Prostate gland (tissue), 2 donors: Measurements from ENCODE around the gene PNKP. TPM values are rescaled to one million over a fixed set of nuclear protein-coding genes. Genes with fewer than 3 reads are reported as not detected.

ENCODE experiments used
- DNase-seq: peaks from one replicate; pipeline ENCODE4 v3.0.0-alpha.2; 2019; ENCODE audit warnings: low spot score
- H3K27ac ChIP-seq, 2 donors: fragments of 200-600 bp; sonication (generic); 2 replicates each; pipeline ENCODE4 v1.5.1; 2017 to 2019
- H3K27me3 ChIP-seq: fragments of 200-600 bp; sonication (generic); replicated peaks from 2 replicates; pipeline ENCODE4 v1.5.1; 2019; ENCODE audit not compliant: insufficient read depth
- H3K36me3 ChIP-seq, 2 donors: fragments of 200-600 bp; sonication (generic); 1 replicate in 1 of 2; 2 replicates in 1 of 2; pipeline versions ENCODE4 v1.5.1 to v1.8.1; 2017 to 2019
- H3K4me1 ChIP-seq: fragments of 200-600 bp; sonication (generic); replicated peaks from 2 replicates; pipeline ENCODE4 v1.5.1; 2019
- H3K4me3 ChIP-seq, 2 donors: fragments of 200-600 bp; sonication (generic); 2 replicates each; pipeline ENCODE4 v1.5.1; 2017 to 2019
- H3K9me3 ChIP-seq: fragments of 200-600 bp; sonication (generic); 2 replicates; pipeline ENCODE4 v1.5.1; 2017
- POLR2A ChIP-seq: fragments of 450-650 bp; IDR thresholded peaks from one replicate; pipeline ENCODE4 v1.6.1; 2016; ENCODE audit warnings: antibody characterized with exemption, mild to moderate bottlenecking
- POLR2AphosphoS5 ChIP-seq: sonication (generic); formaldehyde crosslinking; IDR thresholded peaks from one replicate; pipeline ENCODE4 v1.6.1; 2017; ENCODE audit warnings: antibody characterized with exemption
- WGBS: methylation state at CpG from one replicate; pipeline ENCODE4 v1.1.5; 2018; 5-methylcytosine and 5-hydroxymethylcytosine counted together
- intact Hi-C: fragments of 100-400 bp; cut with DNase I; formaldehyde crosslinking; loops from one replicate; pipeline ENCODE4 v1.14.2; 2022
- total RNA-seq, 2 donors: library from RNA; depleted of rRNA; stranded (reverse); fragments of >200 nt; gene quantifications; one replicate each; pipeline ENCODE4 v1.1.0, GENCODE V29; 2016
- TF ChIP-seq, protein P1 (sequence below), 4 experiments: fragments of 200-600 bp in 2 of 4; fragments of 450-650 bp in 2 of 4; sonication (generic) in 2 of 4; IDR thresholded peaks; 1 replicate in 3 of 4; 2 replicates in 1 of 4; pipeline ENCODE4 v1.5.1; 2016 to 2019; ENCODE audit warnings: antibody characterized with exemption in 4 of 4, mild to moderate bottlenecking in 2 of 4, moderate library complexity in 2 of 4

Gene PNKP
- total RNA-seq, 2 donors from 2014 or later = 64.9 to 128 TPM

DNA sequence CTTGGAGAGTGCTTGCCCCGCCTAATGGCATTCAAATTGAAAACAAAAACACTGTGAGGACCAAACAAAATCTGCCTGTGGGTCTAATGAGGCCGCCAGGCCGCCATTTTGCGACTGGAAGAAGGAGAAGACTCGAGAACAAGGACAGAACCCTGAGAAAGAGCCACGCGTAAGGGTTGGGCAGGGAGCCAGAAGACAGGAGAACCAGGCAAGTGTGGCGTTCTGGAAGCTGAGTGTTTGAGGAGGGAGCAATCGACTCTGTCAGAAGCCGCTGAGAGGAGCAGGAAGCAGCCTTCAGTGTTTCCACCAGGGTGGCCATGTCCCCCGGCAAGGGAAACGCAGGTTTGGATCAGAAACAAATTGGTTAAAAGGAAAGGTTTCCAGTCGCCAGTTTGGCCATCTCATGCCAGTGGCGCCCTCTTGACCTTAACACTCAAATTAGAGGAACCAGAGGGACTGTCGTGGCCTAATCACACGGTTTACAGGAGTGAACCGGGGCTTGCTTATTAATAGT is 26.6 kb downstream of the PNKP start:
- no peak for DNase-seq
- H3K36me3 ChIP-seq = peaks cover 0 to 11% of the 10 kb centered on the region in 2 donors
- H3K27ac ChIP-seq = no peak overlapping the region
- no peaks in the 10 kb centered on the region for H3K4me1 ChIP-seq
- WGBS = 87% methylated on average over 17 of the region's 17 CpGs
- no peaks in the 10 kb centered on the region for H3K9me3 ChIP-seq
- TF ChIP-seq POLR2AphosphoS5 = no peak
- TF ChIP-seq, protein P1, sequence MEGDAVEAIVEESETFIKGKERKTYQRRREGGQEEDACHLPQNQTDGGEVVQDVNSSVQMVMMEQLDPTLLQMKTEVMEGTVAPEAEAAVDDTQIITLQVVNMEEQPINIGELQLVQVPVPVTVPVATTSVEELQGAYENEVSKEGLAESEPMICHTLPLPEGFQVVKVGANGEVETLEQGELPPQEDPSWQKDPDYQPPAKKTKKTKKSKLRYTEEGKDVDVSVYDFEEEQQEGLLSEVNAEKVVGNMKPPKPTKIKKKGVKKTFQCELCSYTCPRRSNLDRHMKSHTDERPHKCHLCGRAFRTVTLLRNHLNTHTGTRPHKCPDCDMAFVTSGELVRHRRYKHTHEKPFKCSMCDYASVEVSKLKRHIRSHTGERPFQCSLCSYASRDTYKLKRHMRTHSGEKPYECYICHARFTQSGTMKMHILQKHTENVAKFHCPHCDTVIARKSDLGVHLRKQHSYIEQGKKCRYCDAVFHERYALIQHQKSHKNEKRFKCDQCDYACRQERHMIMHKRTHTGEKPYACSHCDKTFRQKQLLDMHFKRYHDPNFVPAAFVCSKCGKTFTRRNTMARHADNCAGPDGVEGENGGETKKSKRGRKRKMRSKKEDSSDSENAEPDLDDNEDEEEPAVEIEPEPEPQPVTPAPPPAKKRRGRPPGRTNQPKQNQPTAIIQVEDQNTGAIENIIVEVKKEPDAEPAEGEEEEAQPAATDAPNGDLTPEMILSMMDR (IDR thresholded peaks at IDR 0.05) = no peak
- no peak for TF ChIP-seq POLR2A
- intact Hi-C loops = no loop called here
- no peaks in the 10 kb centered on the region for H3K27me3 ChIP-seq
- H3K4me3 ChIP-seq = no peak overlapping the region

GRCh38 chr19:49840321-49840720 is 27.1 kb downstream of the PNKP start:
- TF ChIP-seq POLR2A (no peak), POLR2AphosphoS5 (no peak)
- TF ChIP-seq, protein P1 (IDR thresholded peaks at IDR 0.05) = no peak
- no peaks in the 10 kb centered on the region for H3K9me3 ChIP-seq
- 83% methylated on average over 11 of the region's 11 CpGs for WGBS

DNA sequence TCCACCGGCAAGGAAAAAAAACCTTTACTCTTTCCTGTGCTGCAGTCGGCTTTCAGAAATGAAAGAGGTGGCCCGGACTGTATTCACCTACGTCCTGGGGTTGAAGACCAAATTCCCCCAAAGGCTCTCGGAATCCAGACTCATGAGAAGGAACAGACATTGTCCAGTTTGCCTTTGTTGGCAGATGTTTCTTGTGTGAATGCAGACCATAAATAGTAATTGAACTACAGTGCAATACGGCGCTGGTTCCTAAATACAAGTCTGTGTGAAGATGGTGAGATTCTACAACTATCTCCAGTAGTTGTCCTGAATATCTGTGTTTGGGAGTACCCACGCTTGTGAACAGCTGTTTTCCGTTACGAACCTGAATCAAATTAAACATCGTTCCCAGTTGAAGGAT is 27.7 kb downstream of the PNKP start:
- no peak for TF ChIP-seq POLR2AphosphoS5
- TF ChIP-seq, protein P1 (IDR thresholded peaks at IDR 0.05) = no peak
- no peak for TF ChIP-seq POLR2A
- 92% methylated on average over 11 of the region's 11 CpGs for WGBS

More at GRCh38 chr19:49840321-49840720, 27.1 kb downstream of the PNKP start:
- intact Hi-C loops = no loop called here
- no peak overlapping the region for H3K4me3 ChIP-seq
- peaks cover 2 to 15% of the 10 kb centered on the region in 2 donors for H3K36me3 ChIP-seq
- no peak for DNase-seq
- no peak overlapping the region for H3K27ac ChIP-seq
- H3K4me1 ChIP-seq = no peaks in the 10 kb centered on the region
- H3K27me3 ChIP-seq = no peaks in the 10 kb centered on the region

DNA sequence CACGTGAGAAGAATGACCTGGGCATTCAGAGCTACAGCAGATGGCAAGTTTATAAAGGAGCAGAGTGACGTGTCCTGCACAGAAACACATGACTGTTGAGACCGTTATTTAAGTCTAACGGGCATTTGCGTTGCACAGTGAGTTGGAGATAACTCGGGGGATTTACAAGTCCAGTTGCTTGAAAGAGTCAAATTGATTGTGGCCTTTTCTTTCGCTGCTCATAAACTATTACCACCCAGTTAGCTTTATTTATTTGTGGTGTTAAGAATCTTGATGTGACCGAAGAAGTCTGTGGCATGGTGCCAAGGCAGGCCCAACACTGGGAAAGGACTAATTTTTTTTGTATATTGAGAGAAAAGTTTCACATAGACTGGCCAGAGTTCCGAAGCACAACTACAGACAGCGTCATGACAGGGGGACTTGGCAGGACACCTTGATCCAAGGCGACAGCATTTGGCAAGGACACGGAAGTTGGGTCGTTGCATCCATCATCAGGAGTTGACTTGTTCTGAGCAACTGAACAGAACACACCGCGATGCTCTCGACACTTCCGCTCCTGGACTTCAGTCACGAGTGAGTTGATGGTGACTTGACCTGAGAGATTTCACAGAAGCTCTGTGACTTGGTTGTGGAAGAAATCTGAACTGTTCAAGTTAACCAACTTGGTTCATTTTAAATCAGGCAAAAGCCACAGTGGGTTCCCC is 28.3 kb downstream of the PNKP start:
- no peak for DNase-seq
- intact Hi-C loops = no loop called here

More for the DNA sequence above, 27.7 kb downstream of the PNKP start:
- no peak overlapping the region for H3K27ac ChIP-seq
- intact Hi-C loops = no loop called here
- H3K9me3 ChIP-seq = no peaks in the 10 kb centered on the region
- H3K36me3 ChIP-seq = peaks cover 4 to 21% of the 10 kb centered on the region in 2 donors
- H3K4me1 ChIP-seq = no peaks in the 10 kb centered on the region
- no peak overlapping the region for H3K4me3 ChIP-seq
- no peaks in the 10 kb centered on the region for H3K27me3 ChIP-seq
- no peak for DNase-seq

More for the DNA sequence above, 28.3 kb downstream of the PNKP start:
- WGBS = 68% methylated on average over 18 of the region's 18 CpGs
- Histone ChIP-seq H3K27me3 (no peaks in the 10 kb centered on the region), H3K4me1 (no peaks in the 10 kb centered on the region), H3K36me3 (peaks cover 4 to 23% of the 10 kb centered on the region in 2 donors), H3K9me3 (no peaks in the 10 kb centered on the region), H3K4me3 (no peak overlapping the region), H3K27ac (no peak overlapping the region)
- TF ChIP-seq POLR2AphosphoS5 (no peak), POLR2A (no peak)
- TF ChIP-seq, protein P1 (IDR thresholded peaks at IDR 0.05) = no peak
